AG10803 (cell line): ENCODE measurements around the gene SCARB1.

Source experiments
- DNase-seq: peaks from one replicate; pipeline ENCODE4 v3.0.0; 2010; ENCODE audit warnings: low read depth
- H3K4me3 ChIP-seq: 2 replicates; pipeline ENCODE4 v1.5.1; 2011; ENCODE audit warnings: mild to moderate bottlenecking, low read length, control low read depth
- TF ChIP-seq, protein P1 (sequence below): conservative IDR thresholded peaks from 2 replicates; pipeline ENCODE4 v1.5.1; 2011; ENCODE audit warnings: mild to moderate bottlenecking, low read length, control low read depth, inconsistent platforms

Gene SCARB1

DNA sequence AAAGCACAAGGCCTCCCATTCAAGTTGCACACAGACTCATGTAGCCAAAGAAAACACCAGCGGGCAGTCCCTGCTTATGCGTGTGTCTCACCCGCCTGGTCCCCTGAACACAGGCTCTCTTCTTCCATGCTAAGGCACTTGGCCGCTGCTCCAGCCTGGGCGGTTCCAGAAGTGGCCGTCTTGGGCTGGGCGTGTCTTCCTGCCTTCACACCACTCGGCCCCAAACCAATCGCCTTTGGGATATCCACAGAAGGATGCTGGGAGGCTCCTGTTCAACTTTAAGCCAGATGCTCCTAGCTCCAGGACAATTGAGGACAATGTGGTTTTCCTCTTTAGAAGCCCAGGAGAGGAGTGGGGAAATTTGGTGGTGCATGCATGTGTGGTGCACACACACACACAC lies 2.2 kb downstream of the SCARB1 start:
- H3K4me3 ChIP-seq: no peak overlapping the region
- TF ChIP-seq, protein P1, sequence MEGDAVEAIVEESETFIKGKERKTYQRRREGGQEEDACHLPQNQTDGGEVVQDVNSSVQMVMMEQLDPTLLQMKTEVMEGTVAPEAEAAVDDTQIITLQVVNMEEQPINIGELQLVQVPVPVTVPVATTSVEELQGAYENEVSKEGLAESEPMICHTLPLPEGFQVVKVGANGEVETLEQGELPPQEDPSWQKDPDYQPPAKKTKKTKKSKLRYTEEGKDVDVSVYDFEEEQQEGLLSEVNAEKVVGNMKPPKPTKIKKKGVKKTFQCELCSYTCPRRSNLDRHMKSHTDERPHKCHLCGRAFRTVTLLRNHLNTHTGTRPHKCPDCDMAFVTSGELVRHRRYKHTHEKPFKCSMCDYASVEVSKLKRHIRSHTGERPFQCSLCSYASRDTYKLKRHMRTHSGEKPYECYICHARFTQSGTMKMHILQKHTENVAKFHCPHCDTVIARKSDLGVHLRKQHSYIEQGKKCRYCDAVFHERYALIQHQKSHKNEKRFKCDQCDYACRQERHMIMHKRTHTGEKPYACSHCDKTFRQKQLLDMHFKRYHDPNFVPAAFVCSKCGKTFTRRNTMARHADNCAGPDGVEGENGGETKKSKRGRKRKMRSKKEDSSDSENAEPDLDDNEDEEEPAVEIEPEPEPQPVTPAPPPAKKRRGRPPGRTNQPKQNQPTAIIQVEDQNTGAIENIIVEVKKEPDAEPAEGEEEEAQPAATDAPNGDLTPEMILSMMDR: no peak
- peak; percentile 22 for DNase-seq

- no peak overlapping the region for H3K4me3 ChIP-seq
- TF ChIP-seq, protein P1: no peak
- no peak for DNase-seq
Measured at GRCh38 chr12:124857921-124858461, 5.7 kb downstream of the SCARB1 start.

GRCh38 chr12:124856842-124857178 lies 6.9 kb downstream of the SCARB1 start:
- H3K4me3 ChIP-seq: no peak overlapping the region
- TF ChIP-seq, protein P1: no peak

DNA sequence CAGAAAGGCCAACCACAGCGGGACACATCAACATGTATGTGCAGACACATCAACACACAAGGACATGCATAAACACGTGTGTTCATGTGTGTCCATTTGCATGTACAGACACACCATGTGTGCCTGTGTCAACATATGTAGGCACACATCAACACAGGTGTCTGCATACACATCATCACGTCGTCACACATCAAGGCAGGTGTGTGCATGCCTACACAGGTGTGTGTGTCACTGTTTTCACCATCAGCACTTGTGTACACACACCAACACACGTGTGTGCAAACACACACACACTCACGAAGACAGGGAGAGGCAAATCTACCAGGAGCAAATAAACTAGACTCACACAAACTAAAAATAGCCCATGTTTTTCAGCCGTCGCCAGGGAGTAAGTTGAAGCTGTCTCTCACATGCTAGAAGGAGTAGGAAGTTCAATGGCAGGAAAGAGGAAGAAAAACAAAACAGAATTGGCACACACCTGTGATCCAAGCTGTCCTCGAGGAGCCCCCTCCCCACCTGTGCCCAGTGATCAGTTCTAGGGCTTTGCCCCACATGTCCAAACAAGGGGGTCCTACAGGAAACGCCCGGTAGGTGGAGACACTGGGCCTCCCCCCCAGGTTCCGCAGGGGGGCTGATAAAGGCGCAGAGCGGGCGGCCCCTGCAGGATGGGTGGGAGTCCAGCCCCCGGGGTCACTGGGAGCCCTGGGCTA lies 7.4 kb downstream of the SCARB1 start:
- H3K4me3 ChIP-seq: no peak overlapping the region
- no peak for DNase-seq
- TF ChIP-seq, protein P1: no peak

More at GRCh38 chr12:124856842-124857178, 6.9 kb downstream of the SCARB1 start:
- no peak for DNase-seq

- TF ChIP-seq, protein P1: no peak
- no peak overlapping the region for H3K4me3 ChIP-seq
- DNase-seq: no peak
Measured at GRCh38 chr12:124855275-124855957, 8.2 kb downstream of the SCARB1 start.

- no peak for DNase-seq
- TF ChIP-seq, protein P1: no peak
- H3K4me3 ChIP-seq: no peak overlapping the region
Measured at GRCh38 chr12:124854637-124855184, 9.0 kb downstream of the SCARB1 start.
